ENCODE data around the gene IQGAP1. TPM values are rescaled to one million over a fixed set of nuclear protein-coding genes. Genes with fewer than 3 reads are reported as not detected.
"Not testable (repeated sequence)": the region's sequence is repeated elsewhere in the genome, so short reads cannot be mapped to it uniquely, and the experiment has no call there.

Gene IQGAP1
- polyA plus RNA-seq, 4 donors, result 151 to 188 (median 155) TPM

- DNase-seq (ENCODE audit: low read depth in 4 of 4, low spot score in 2 of 4), result no peak
Measured at GRCh38 chr15:90479656-90480055, 91.6 kb downstream of the IQGAP1 start.

GRCh38 chr15:90481023-90481422, 93.0 kb downstream of the IQGAP1 start:
- no peak for DNase-seq (ENCODE audit: low read depth in 4 of 4, low spot score in 2 of 4)

GRCh38 chr15:90482124-90483011, 94.3 kb downstream of the IQGAP1 start:
- DNase-seq (ENCODE audit: low read depth in 4 of 4, low spot score in 2 of 4), result peak; percentile 18 to 56 (median 30)

- DNase-seq (ENCODE audit: low read depth in 4 of 4, low spot score in 2 of 4), result no peak
Measured at GRCh38 chr15:90483012-90483307, 94.9 kb downstream of the IQGAP1 start.

GRCh38 chr15:90483637-90484036, 95.6 kb downstream of the IQGAP1 start:
- no peak for DNase-seq (ENCODE audit: low read depth in 4 of 4, low spot score in 2 of 4)

GRCh38 chr15:90487186-90487585, 99.1 kb downstream of the IQGAP1 start:
- no peak for DNase-seq (ENCODE audit: low read depth in 4 of 4, low spot score in 2 of 4)

- DNase-seq (ENCODE audit: low read depth in 4 of 4, low spot score in 2 of 4), result no peak
Measured at GRCh38 chr15:90489514-90489913, 101.5 kb downstream of the IQGAP1 start.

- no peak for DNase-seq (ENCODE audit: low read depth in 4 of 4, low spot score in 2 of 4)
Measured at GRCh38 chr15:90489944-90490343, 101.9 kb downstream of the IQGAP1 start.

GRCh38 chr15:90493647-90494046, 105.6 kb downstream of the IQGAP1 start:
- DNase-seq (ENCODE audit: low read depth in 4 of 4, low spot score in 2 of 4), result no peak

- DNase-seq (ENCODE audit: low read depth in 4 of 4, low spot score in 2 of 4), result no peak
Measured at GRCh38 chr15:90495067-90495466, 107.0 kb downstream of the IQGAP1 start.

GRCh38 chr15:90496791-90497190, 108.7 kb downstream of the IQGAP1 start:
- no peak for DNase-seq (ENCODE audit: low read depth in 4 of 4, low spot score in 2 of 4)

- DNase-seq (ENCODE audit: low read depth in 4 of 4, low spot score in 2 of 4), result no peak
Measured at GRCh38 chr15:90497376-90497775, 109.3 kb downstream of the IQGAP1 start.

- DNase-seq (ENCODE audit: low read depth in 4 of 4, low spot score in 2 of 4), result no peak
Measured at GRCh38 chr15:90497912-90498311, 109.9 kb downstream of the IQGAP1 start.

- no peak for DNase-seq (ENCODE audit: low read depth in 4 of 4, low spot score in 2 of 4)
Measured at GRCh38 chr15:90500171-90500570, 112.1 kb downstream of the IQGAP1 start.

GRCh38 chr15:90501898-90502297, 113.9 kb downstream of the IQGAP1 start:
- DNase-seq (ENCODE audit: low read depth in 4 of 4, low spot score in 2 of 4), result no peak

- not testable (repeated sequence) for DNase-seq (ENCODE audit: low read depth in 4 of 4, low spot score in 2 of 4)
Measured at GRCh38 chr15:90510781-90511180, 122.7 kb downstream of the IQGAP1 start.

- DNase-seq (ENCODE audit: low read depth in 4 of 4, low spot score in 2 of 4), result not testable (repeated sequence)
Measured at GRCh38 chr15:90511211-90511618, 123.2 kb downstream of the IQGAP1 start.

- DNase-seq (ENCODE audit: low read depth in 4 of 4, low spot score in 2 of 4), result no peak
Measured at GRCh38 chr15:90512276-90512675, 124.2 kb downstream of the IQGAP1 start.

GRCh38 chr15:90512981-90513380, 124.9 kb downstream of the IQGAP1 start:
- no peak for DNase-seq (ENCODE audit: low read depth in 4 of 4, low spot score in 2 of 4)

- no peak for DNase-seq (ENCODE audit: low read depth in 4 of 4, low spot score in 2 of 4)
Measured at GRCh38 chr15:90513448-90513847, 125.4 kb downstream of the IQGAP1 start.

- DNase-seq (ENCODE audit: low read depth in 4 of 4, low spot score in 2 of 4), result not testable (repeated sequence)
Measured at GRCh38 chr15:90513893-90514292, 125.9 kb downstream of the IQGAP1 start.

- no peak for DNase-seq (ENCODE audit: low read depth in 4 of 4, low spot score in 2 of 4)
Measured at GRCh38 chr15:90519688-90520087, 131.6 kb downstream of the IQGAP1 start.

GRCh38 chr15:90520365-90520764, 132.3 kb downstream of the IQGAP1 start:
- no peak for DNase-seq (ENCODE audit: low read depth in 4 of 4, low spot score in 2 of 4)

Data from left renal cortex interstitium (tissue), 4 donors.